Choroid plexus epithelial cell (primary cell): Measurements from ENCODE around the gene TMCO6.
A peak's percentile ranks its signal among the peaks of the same experiment; 100 is the strongest.
"Not testable (repeated sequence)": the region's sequence is repeated elsewhere in the genome, so short reads cannot be mapped to it uniquely, and the experiment has no call there.

Source experiments
- DNase-seq: peaks from one replicate; pipeline ENCODE4 v3.0.0-alpha.2; 2010; ENCODE audit warnings: low read depth
- H3K4me3 ChIP-seq: 2 replicates; pipeline ENCODE4 v1.5.1; 2011; ENCODE audit warnings: low read depth, mild to moderate bottlenecking, control low read depth, low read length, moderate library complexity
- CTCF ChIP-seq: conservative IDR thresholded peaks from 2 replicates; pipeline ENCODE4 v1.5.1; 2011; ENCODE audit warnings: low read depth, mild to moderate bottlenecking, control low read depth, inconsistent platforms, low read length, moderate library complexity

TMCO6 gene

GRCh38 chr5:140664030-140664358 lies 24.7 kb downstream of the TMCO6 start:
- no peak for TF ChIP-seq CTCF
- peak overlapping the region; percentile 96 for H3K4me3 ChIP-seq

GRCh38 chr5:140664359-140665119 lies 25.3 kb downstream of the TMCO6 start, which contains the start of gene WDR55:
Gene WDR55 (plus strand): TSS chr5:140664904. CDS start chr5:140664913, 9 bp downstream.
- DNase-seq, result peak; percentile 88
- H3K4me3 ChIP-seq, result peak within 1 kb of the TSS; percentile 96
- TF ChIP-seq CTCF, result no peak

More at GRCh38 chr5:140664030-140664358, 24.7 kb downstream of the TMCO6 start:
- no peak for DNase-seq

- not testable (repeated sequence) for DNase-seq, H3K4me3 ChIP-seq
Measured at GRCh38 chr5:140671035-140671434, 31.8 kb downstream of the TMCO6 start.

- TF ChIP-seq CTCF, result no peak
- DNase-seq, result no peak
Measured at GRCh38 chr5:140671472-140672125, 32.3 kb downstream of the TMCO6 start.

GRCh38 chr5:140672455-140673186 lies 33.4 kb downstream of the TMCO6 start:
- DNase-seq, result peak; percentile 16
- peak overlapping the region; percentile 36 for H3K4me3 ChIP-seq
- no peak for TF ChIP-seq CTCF

More at GRCh38 chr5:140671472-140672125, 32.3 kb downstream of the TMCO6 start:
- no peak overlapping the region for H3K4me3 ChIP-seq

GRCh38 chr5:140673187-140673976 lies 34.1 kb downstream of the TMCO6 start, which contains the start of gene DND1:
Gene DND1 (minus strand): TSS chr5:140673576. CDS start chr5:140673542, 34 bp downstream.
- peak within 1 kb of the TSS; percentile 36 for H3K4me3 ChIP-seq
- no peak for DNase-seq
- no peak for TF ChIP-seq CTCF

GRCh38 chr5:140674211-140674610 lies 35.0 kb downstream of the TMCO6 start:
- TF ChIP-seq CTCF, result no peak
- no peak overlapping the region for H3K4me3 ChIP-seq
- no peak for DNase-seq
